CD4-positive, alpha-beta T cell treated with Interleukin-6 for 4 hours (primary cell): ENCODE measurements around the gene SP140L.
"Not testable (repeated sequence)": the region's sequence is repeated elsewhere in the genome, so short reads cannot be mapped to it uniquely, and the experiment has no call there.

Experiments
- DNase-seq: peaks from one replicate; pipeline ENCODE4 v3.0.0-alpha.2; 2020; ENCODE audit warnings: mixed read lengths

Gene SP140L

GRCh38 chr2:230326453-230327417, at the start of gene SP140L:
SP140L (plus strand) TSS chr2:230327193; CDS start chr2:230327270, 77 bp downstream.
- DNase-seq, result peak; percentile 88

- DNase-seq, result no peak
Measured at GRCh38 chr2:230282936-230283335, 44.1 kb upstream of the SP140L start.

- DNase-seq, result no peak
Measured at GRCh38 chr2:230286048-230286447, 40.9 kb upstream of the SP140L start.

- DNase-seq, result peak; percentile 19
Measured at GRCh38 chr2:230289311-230289710, 37.7 kb upstream of the SP140L start.

GRCh38 chr2:230295192-230295591, 31.8 kb upstream of the SP140L start:
- DNase-seq, result no peak

GRCh38 chr2:230296917-230297316, 30.1 kb upstream of the SP140L start:
- no peak for DNase-seq

GRCh38 chr2:230299618-230300017, 27.4 kb upstream of the SP140L start:
- no peak for DNase-seq

GRCh38 chr2:230305416-230306275, 21.3 kb upstream of the SP140L start:
- DNase-seq, result no peak

GRCh38 chr2:230306474-230306873, 20.5 kb upstream of the SP140L start:
- DNase-seq, result no peak

- no peak for DNase-seq
Measured at GRCh38 chr2:230307485-230307884, 19.5 kb upstream of the SP140L start.

GRCh38 chr2:230308402-230309000, 18.5 kb upstream of the SP140L start:
- no peak for DNase-seq

GRCh38 chr2:230310792-230311191, 16.2 kb upstream of the SP140L start:
- not testable (repeated sequence) for DNase-seq

GRCh38 chr2:230311634-230312033, 15.4 kb upstream of the SP140L start:
- DNase-seq, result not testable (repeated sequence)

GRCh38 chr2:230312638-230313037, 14.4 kb upstream of the SP140L start:
- no peak for DNase-seq

GRCh38 chr2:230317366-230317765, 9.6 kb upstream of the SP140L start:
- DNase-seq, result no peak

- no peak for DNase-seq
Measured at GRCh38 chr2:230318190-230319121, 8.5 kb upstream of the SP140L start.

- peak; percentile 83 for DNase-seq
Measured at GRCh38 chr2:230319211-230319862, 7.7 kb upstream of the SP140L start.

- DNase-seq, result no peak
Measured at GRCh38 chr2:230321031-230321430, 6.0 kb upstream of the SP140L start.

GRCh38 chr2:230322561-230323384, 4.2 kb upstream of the SP140L start:
- DNase-seq, result no peak

- no peak for DNase-seq
Measured at GRCh38 chr2:230323385-230324106, 3.4 kb upstream of the SP140L start.
